Aorta (tissue), 5 donors: ENCODE data around the gene IQGAP2. TPM values are rescaled to one million over a fixed set of nuclear protein-coding genes. Genes with fewer than 3 reads are reported as not detected.

Experiments used
- ATAC-seq: fragments of 200-7000 bp; cut with Tn5 transposase; one replicate; pipeline ENCODE4 v1.9.1; 2022; ENCODE audit warnings: moderate library complexity; ENCODE audit not compliant: low FRiP score
- DNase-seq, 2 donors: peaks; one replicate each; pipeline ENCODE4 v3.0.0-alpha.2; 2020
- H3K27ac ChIP-seq, 2 donors: one replicate each; pipeline ENCODE4 v1.5.1; 2013; ENCODE audit warnings: low read length in 2 of 2, mild to moderate bottlenecking in 2 of 2, moderate library complexity in 2 of 2, control low read depth in 1 of 2, inconsistent platforms in 1 of 2, low read depth in 1 of 2
- H3K27me3 ChIP-seq, 2 donors: one replicate each; pipeline ENCODE4 v1.6.1; 2013; ENCODE audit warnings: control low read depth in 1 of 2, low read length in 1 of 2, mild to moderate bottlenecking in 1 of 2, moderate library complexity in 1 of 2; ENCODE audit not compliant: insufficient read depth in 2 of 2, control insufficient read depth in 1 of 2
- H3K36me3 ChIP-seq, 2 donors: one replicate each; pipeline ENCODE4 v1.6.1; 2013; ENCODE audit warnings: control low read depth in 1 of 2, low read length in 1 of 2, mild to moderate bottlenecking in 1 of 2; ENCODE audit not compliant: insufficient read depth in 2 of 2, control insufficient read depth in 1 of 2
- H3K4me1 ChIP-seq, 2 donors: one replicate each; pipeline ENCODE4 v1.6.1; 2013; ENCODE audit warnings: low read length in 2 of 2, control low read depth in 1 of 2, mild to moderate bottlenecking in 1 of 2, moderate library complexity in 1 of 2; ENCODE audit not compliant: insufficient read depth in 2 of 2, control insufficient read depth in 1 of 2
- H3K4me3 ChIP-seq, 2 donors: one replicate each; pipeline ENCODE4 v1.5.1; 2013; ENCODE audit warnings: low read length in 2 of 2, control low read depth in 1 of 2, mild to moderate bottlenecking in 1 of 2
- H3K9me3 ChIP-seq: one replicate; pipeline ENCODE4 v1.6.1; 2013; ENCODE audit warnings: mild to moderate bottlenecking, low read length; ENCODE audit not compliant: control insufficient read depth
- WGBS, 2 donors: extraction: QIAGEN DNeasy Blood & Tissue Kit; methylation state at CpG; one replicate each; pipeline ENCODE4 v1.1.7; 2013; 5-methylcytosine and 5-hydroxymethylcytosine counted together
- intact Hi-C, 2 donors: fragments of 100-400 bp; cut with DNase I; formaldehyde crosslinking; loops; one replicate each; pipeline versions ENCODE4 v1.14.2 to v1.15.0; 2022
- polyA plus RNA-seq, 2 donors: library from polyadenylated mRNA; stranded (reverse); fragments of 200-250 nt; gene quantifications; one replicate each; pipeline ENCODE4 v1.2.3, GENCODE V29; 2013
- total RNA-seq, 2 donors: library from RNA; stranded (reverse); fragmentation: NEBNext Ultra II Directional; extraction: Animal tissue kit (Norgen Biotek cat#: 25700); gene quantifications; one replicate each; pipeline ENCODE4 v1.2.1, GENCODE V29; 2021
- donor health status: healthy with polysubstance abuse.
- donor health status: Bipolar disorder and iron deficiency.
- donor health status: DM: no; HTN: no; CAD: no.
- donor health status: DM: no; HTN: no; CAD: no.
- donor health status: DM: yes; HTN: yes; CAD: no.

The IQGAP2 gene
- total and polyA plus RNA-seq, 4 donors = 2.6 to 40.2 (median 20.4) TPM

- Histone ChIP-seq H3K9me3 (no peaks in the 10 kb centered on the region), H3K27ac (no peak overlapping the region), H3K4me1 (no peaks in the 10 kb centered on the region), H3K36me3 (no peaks in the 10 kb centered on the region), H3K4me3 (no peak overlapping the region), H3K27me3 (no peaks in the 10 kb centered on the region)
- DNase-seq (no peak), ATAC-seq (no peak)
- intact Hi-C loops = no loop called here
Observed at GRCh38 chr5:76705574-76705973, 302.5 kb downstream of the IQGAP2 start.

GRCh38 chr5:76709762-76710161 is 306.7 kb downstream of the IQGAP2 start:
- ATAC-seq (no peak), DNase-seq (no peak)
- no peak overlapping the region for H3K27ac ChIP-seq
- no peak overlapping the region for H3K4me3 ChIP-seq
- intact Hi-C loops = no loop called here
- H3K9me3 ChIP-seq = no peaks in the 10 kb centered on the region
- 66 to 71% methylated on average over 2 of the region's 2 CpGs for WGBS, 2 donors
- H3K4me1 ChIP-seq = no peaks in the 10 kb centered on the region
- H3K36me3 ChIP-seq = no peaks in the 10 kb centered on the region
- no peaks in the 10 kb centered on the region for H3K27me3 ChIP-seq

GRCh38 chr5:76710991-76711390 is 307.9 kb downstream of the IQGAP2 start:
- DNase-seq = no peak
- H3K4me1 ChIP-seq = no peaks in the 10 kb centered on the region
- H3K9me3 ChIP-seq = no peaks in the 10 kb centered on the region
- H3K36me3 ChIP-seq = no peaks in the 10 kb centered on the region
- H3K27ac ChIP-seq = no peak overlapping the region
- no peaks in the 10 kb centered on the region for H3K27me3 ChIP-seq
- H3K4me3 ChIP-seq = no peak overlapping the region
- 68 to 71% methylated on average over 4 of the region's 4 CpGs for WGBS, 2 donors
- intact Hi-C loops = no loop called here
- ATAC-seq = no peak

- no peaks in the 10 kb centered on the region for H3K4me1 ChIP-seq
- H3K36me3 ChIP-seq = no peaks in the 10 kb centered on the region
- no peaks in the 10 kb centered on the region for H3K9me3 ChIP-seq
- no peaks in the 10 kb centered on the region for H3K27me3 ChIP-seq
- DNase-seq (peak in 1 of 2 donors; percentile 47), ATAC-seq (no peak)
- 13% methylated on average over 50 to 52 of the region's 52 CpGs for WGBS, 2 donors
- no peak overlapping the region for H3K27ac ChIP-seq
- intact Hi-C loops = no loop called here
- peak overlapping the region; percentile 50 to 73 for H3K4me3 ChIP-seq
Observed at GRCh38 chr5:76714751-76715485, 311.8 kb downstream of the IQGAP2 start.

GRCh38 chr5:76715486-76715735 is 312.3 kb downstream of the IQGAP2 start:
- no peaks in the 10 kb centered on the region for H3K4me1 ChIP-seq

GRCh38 chr5:76715736-76716455 is 312.8 kb downstream of the IQGAP2 start, which contains the start of gene F2R:
Gene F2R (plus strand): TSS chr5:76716126. CDS start chr5:76716308, 182 bp downstream.
- Histone ChIP-seq H3K4me3 (peak within 1 kb of the TSS; percentile 50 to 73), H3K36me3 (no peaks in the 10 kb centered on the region), H3K9me3 (no peaks in the 10 kb centered on the region), H3K4me1 (no peaks in the 10 kb centered on the region), H3K27ac (peak within 1 kb of the TSS in 1 of 2 donors; percentile 0), H3K27me3 (no peaks in the 10 kb centered on the region)
- 1% methylated on average over 46 to 82 of the region's 82 CpGs for WGBS, 2 donors
- ATAC-seq (peak; percentile 88), DNase-seq (peak; percentile 65 to 84)
- intact Hi-C loops = no loop called here

More at GRCh38 chr5:76715486-76715735, 312.3 kb downstream of the IQGAP2 start:
- Histone ChIP-seq H3K27ac (no peak overlapping the region), H3K9me3 (no peaks in the 10 kb centered on the region), H3K4me3 (peak overlapping the region; percentile 50 to 73), H3K36me3 (no peaks in the 10 kb centered on the region), H3K27me3 (no peaks in the 10 kb centered on the region)
- no peak for ATAC-seq
- 0% methylated on average over 14 of the region's 14 CpGs for WGBS, 2 donors
- no peak for DNase-seq
- intact Hi-C loops = no loop called here

- H3K9me3 ChIP-seq = no peaks in the 10 kb centered on the region
- H3K4me3 ChIP-seq = peak overlapping the region; percentile 50 to 73
- DNase-seq (no peak), ATAC-seq (no peak)
- H3K36me3 ChIP-seq = no peaks in the 10 kb centered on the region
- intact Hi-C loops = no loop called here
- H3K4me1 ChIP-seq = no peaks in the 10 kb centered on the region
- no peaks in the 10 kb centered on the region for H3K27me3 ChIP-seq
- 5 to 7% methylated on average over 29 of the region's 29 CpGs for WGBS, 2 donors
- H3K27ac ChIP-seq = no peak overlapping the region
Observed at GRCh38 chr5:76716456-76717157, 313.5 kb downstream of the IQGAP2 start.

GRCh38 chr5:76717222-76718083 is 314.4 kb downstream of the IQGAP2 start:
- H3K9me3 ChIP-seq = no peaks in the 10 kb centered on the region
- H3K27me3 ChIP-seq = no peaks in the 10 kb centered on the region
- no peaks in the 10 kb centered on the region for H3K36me3 ChIP-seq
- H3K27ac ChIP-seq = no peak overlapping the region
- no peaks in the 10 kb centered on the region for H3K4me1 ChIP-seq
- intact Hi-C loops = no loop called here
- WGBS, 2 donors = 81 to 93% methylated on average over 11 of the region's 11 CpGs
- no peak for DNase-seq
- H3K4me3 ChIP-seq = no peak overlapping the region
- no peak for ATAC-seq
